Stimulated activated CD8-positive, alpha-beta memory T cell treated with anti-CD3 and anti-CD28 coated beads, Interleukin-2, amount 100 ng/mL, for 48 hours (primary cell): ENCODE measurements around the gene CDYL.

ENCODE experiments used
- DNase-seq, 2 donors: peaks; one replicate each; pipeline ENCODE4 v3.0.0-alpha.2; 2020; ENCODE audit warnings: low read depth in 2 of 2

The CDYL gene

GRCh38 chr6:4774715-4775493 lies 1.3 kb upstream of the CDYL start:
- no peak for DNase-seq

- DNase-seq, result peak; percentile 48 to 64
Observed at GRCh38 chr6:4775494-4776130, 592 bp upstream of the CDYL start.

DNA sequence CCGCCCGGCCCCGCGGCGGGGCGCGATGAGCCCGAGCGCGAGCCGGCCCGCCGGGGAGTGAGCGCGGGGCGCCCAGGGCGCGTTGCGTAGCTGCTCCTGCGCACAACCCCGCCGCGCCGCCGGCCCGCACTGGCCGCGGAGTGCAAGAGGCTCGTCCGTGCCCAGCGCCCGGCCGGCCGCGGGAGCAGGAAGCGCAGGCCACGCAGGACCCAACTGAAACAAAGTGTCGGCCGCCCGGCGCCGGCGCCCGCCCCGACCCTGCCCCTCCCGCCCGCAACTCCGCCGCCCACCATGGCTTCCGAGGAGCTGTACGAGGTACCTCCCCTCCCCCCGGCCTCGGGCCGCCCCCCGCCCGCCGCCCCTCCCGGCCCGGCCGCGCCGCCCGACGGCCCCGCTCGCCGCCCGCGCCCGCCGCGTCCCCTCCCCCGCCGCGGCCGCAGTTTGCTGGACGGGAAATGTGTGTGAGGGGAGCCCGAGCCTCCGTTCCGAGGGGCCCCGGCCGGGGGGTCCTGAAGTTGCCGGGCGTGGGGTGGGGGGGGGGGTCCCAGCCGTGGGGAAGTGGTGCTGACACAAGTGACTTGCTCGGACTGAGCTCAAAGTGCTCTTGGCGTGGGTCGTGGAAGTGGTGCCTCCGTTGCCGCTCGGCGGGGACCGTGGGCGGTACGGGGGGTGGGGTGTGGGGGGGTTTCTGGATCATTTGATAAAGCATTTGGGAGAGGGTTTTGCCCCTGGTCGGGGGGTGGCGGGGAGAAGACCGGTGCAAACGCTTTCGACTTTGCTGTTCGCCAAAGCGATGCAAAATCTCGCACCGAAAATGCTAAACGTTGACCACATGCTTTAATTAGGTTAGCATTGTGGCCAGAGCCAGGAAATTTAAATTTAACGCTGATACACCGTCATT lies 539 bp downstream of the CDYL start:
- DNase-seq, result peak in 1 of 2 donors; percentile 32

DNA sequence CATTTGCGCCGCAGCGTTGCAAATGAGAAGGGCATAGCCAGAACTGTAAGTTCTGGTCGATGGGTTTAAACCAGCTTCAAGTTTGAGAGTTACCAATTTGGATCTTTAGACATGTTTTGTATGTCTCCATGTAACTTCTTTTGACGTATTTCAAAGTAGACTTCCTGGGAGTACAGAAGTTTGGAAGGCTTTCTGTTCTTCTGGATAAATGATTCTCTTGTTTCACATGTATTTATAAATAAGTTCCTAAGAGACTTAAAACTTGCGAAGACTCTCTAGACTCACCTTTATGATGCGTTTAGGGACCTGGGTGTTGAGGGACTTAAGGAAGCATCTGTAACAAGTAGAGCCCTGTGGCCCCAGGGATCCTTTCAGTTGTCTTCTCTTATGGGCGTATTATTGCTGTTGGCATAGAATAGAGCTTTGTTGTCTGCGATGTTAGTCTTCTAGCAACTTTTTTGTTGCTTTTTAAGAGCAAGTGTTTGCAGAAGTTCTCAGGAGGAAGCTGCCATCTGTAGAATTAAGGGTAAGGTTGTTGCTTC lies 1.3 kb downstream of the CDYL start:
- no peak for DNase-seq

- no peak for DNase-seq
Observed at GRCh38 chr6:4778086-4778485, 1.9 kb downstream of the CDYL start.

DNA sequence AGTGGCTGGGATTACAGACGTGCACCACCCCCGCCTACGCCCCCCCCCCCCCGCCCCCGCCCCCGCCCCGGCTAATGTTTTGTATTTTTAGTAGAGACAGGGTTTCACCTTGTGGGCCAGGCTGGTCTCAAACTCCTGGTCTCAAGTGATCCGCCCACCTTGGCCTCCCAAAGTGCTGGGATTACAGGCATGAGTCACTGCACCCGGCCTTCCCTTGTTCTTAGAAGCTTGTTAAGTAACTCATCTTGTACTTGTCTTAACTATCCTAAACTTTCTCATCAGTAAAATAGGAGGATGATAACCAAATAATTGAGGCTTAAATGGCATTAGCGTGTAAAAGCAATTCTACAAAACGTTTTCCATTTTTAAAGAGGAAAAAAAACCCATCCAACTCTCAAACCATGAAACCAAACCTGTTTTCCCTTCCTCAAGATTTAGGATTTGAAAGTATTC lies 4.2 kb downstream of the CDYL start:
- no peak for DNase-seq

DNA sequence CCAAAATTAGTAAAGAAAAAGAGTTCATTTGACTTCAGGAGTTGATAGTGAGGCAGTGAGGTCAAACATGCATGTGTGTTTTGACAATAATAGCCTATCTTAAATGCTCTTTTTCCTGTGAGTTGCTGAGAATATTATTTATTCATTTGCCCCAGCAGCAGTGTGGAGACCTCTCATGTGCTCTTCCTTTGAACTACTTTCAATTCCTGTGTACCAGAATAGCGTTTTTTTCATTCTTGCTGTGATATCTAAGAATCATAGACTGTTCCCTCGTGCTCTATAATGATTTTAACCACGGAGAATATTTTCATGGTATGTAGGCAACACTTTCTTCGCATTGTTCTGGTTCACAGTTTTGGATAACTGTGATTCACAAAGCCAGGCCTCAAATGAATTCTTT lies 5.2 kb downstream of the CDYL start:
- DNase-seq, result no peak

DNA sequence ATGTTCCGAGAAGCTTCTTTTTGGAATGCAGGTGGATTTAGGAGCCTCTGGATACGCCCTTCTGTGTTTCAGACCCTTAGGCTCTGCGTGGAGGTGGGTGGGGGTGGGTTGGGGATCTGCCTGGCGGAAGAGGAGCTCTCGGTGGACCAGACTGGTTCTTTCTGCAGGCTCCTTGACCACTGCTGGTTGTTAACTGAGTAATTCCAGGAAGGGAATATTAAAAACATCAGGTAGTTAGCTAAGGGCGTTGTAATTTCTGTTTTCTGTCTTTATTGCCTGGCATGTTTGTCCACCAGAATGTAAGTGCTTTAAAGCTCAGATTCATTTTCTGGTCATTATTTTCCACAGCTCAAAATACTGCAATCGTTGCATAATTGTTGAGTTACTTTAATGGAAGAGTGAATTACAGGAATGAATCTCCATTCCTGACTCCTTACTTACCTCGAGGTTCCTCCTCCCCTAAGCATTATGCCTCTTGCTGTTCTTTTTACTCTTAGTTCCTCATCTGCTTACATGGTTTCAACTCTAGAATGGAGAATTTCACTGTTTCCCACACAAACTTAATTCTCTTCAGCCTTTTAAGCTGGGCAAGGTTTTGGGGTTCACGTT lies 5.9 kb downstream of the CDYL start:
- DNase-seq, result no peak

GRCh38 chr6:4786996-4787395 lies 10.8 kb downstream of the CDYL start:
- DNase-seq, result no peak

DNA sequence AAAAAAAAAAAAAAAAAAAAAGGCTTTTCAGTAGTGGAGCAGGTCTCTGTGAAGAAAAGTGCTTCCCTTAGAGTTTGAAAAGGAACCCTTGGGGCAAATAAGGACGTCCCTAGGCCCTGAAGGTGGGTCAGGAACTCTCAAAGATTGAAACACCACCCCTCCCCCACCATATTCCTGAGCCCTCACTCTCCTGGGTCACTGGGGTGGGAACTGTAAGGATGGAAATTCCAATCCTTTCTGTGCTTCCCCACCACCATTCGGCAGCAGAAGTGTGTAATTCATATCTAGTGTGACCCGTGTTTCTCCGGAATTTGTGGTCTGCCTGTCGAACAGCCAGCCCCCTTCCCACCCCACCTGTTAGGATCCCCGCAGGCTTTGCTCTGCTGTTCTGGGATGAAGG lies 12.3 kb downstream of the CDYL start:
- DNase-seq, result no peak

GRCh38 chr6:4788953-4789584 lies 12.9 kb downstream of the CDYL start:
- no peak for DNase-seq

DNA sequence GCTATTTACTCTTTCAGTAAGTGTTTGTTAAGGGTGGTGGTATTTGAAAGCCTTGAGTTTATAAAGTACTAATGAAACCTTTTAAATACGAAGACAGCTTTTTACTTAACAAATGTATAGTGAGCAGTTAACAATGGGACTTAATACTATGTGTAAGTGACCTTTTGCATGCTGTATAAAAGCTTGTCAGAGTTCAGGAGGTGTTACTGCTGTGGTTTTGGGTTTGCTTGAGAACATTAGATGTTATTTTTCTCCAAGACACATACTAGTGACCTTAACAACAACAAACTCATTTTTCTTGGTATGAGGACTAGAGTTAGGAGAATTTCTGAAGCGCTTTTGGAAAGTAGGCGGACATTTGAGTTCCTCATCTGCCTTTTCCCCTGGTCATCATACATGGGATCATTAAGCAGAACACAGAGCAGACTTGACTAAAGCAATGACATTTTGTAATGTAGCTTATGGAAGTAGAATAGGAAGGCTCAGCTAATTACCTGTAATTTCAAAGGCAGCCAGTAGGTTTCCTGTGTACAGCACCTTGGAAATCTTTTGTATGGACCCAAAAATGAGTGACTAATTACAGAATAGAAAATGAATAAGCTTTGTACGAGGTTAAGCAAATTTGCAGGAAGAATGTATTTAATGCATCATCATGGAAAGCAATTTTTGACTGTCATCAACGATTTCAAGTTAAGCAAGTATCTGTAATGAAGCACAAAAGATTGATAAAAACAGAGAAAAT lies 14.1 kb downstream of the CDYL start:
- DNase-seq, result no peak

DNA sequence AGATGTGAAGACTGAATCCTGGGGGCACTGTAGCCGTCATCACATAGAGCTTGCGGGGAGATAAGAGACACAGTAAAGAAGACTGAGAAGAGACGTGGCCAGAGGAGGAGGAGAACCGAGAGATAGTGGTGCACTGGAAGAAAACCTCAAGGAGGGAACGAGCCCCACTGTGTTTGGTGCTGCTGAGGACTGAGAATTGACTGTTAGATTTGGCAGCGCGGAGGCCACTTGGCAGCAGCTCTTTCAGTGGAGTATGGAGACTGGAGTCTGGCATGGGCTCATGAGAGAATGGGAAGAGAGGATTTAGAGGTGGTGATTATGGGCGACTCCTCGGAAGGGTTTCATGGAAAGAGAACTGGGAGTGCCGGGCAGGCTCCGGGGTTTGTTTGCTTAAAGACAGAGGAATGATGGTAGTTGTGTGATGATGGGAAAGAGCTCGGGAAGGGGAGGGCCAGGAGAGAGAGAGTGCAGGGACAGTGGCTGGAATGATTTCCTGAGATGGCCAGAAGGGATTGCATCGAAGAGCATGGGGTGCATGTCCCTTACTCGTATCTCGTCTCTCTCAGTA lies 18.0 kb downstream of the CDYL start:
- DNase-seq, result no peak

DNA sequence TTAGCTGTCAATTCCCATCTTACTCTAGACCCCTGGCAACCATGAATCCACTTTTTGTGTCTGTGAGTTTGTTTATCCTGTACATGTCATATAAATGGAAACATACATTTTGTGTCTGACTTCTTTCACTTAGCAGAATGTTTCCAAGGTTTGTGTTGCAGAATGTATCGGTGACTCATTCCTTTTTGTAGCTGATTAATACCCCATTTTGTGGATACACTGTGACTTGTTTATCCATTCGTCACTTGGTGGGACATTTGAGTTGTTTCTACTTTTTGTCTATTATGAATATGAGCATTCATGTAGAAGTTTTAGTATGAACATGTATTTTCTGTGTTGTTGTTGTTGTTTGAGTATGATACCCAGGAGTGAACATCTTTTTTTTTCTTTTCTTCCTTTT lies 21.4 kb downstream of the CDYL start:
- DNase-seq, result no peak

- DNase-seq, result no peak
Observed at GRCh38 chr6:4799912-4800311, 23.7 kb downstream of the CDYL start.

DNA sequence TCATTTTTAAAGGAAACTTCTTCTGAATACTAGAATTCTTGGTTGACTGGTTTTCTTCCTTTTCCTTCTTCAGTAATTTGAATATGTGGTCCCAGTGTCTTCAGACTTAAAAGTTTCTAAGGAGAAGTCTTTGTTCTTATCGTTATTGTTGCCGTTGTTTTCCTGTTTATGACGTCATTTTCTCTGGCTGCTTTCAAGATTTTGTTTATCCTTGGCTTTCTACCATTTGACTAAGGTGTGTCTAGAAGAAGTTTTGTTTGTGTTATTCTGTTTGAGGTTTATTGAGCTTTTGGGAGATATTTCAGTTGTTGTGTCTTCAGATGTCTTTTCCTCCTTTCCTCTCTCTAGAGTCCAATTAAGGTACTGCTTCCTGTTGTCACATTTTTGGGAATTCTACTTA lies 24.5 kb downstream of the CDYL start:
- DNase-seq, result no peak

DNA sequence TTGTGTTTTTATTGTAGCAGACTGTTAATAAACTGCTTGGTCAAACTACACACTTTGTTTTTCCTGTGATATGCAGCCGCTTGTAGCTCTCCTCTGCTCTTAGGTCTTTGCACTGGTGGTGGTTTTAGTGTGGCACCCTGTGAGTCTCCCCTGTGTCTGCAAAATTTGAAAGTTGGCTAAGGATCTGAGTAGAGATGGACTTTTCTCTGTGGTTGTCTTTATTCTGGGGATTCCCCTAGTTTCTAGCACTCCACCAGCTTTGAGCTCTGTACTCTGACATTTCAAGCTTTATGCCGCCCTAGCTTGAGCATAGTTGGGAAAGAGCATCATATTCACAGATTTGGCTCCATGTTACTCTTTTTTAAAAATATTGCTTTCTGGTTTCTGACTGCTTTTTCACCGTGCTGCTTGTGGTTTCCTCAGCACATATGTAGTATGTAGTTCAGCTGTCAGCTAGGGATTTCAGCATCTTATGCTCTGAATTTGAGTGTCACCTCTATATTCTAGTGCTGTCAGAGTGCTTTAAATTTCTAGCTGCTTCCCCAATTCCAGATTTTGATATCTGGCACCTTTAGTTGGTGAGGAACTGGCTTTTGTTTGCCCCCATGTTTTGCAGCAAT lies 25.4 kb downstream of the CDYL start:
- no peak for DNase-seq

DNA sequence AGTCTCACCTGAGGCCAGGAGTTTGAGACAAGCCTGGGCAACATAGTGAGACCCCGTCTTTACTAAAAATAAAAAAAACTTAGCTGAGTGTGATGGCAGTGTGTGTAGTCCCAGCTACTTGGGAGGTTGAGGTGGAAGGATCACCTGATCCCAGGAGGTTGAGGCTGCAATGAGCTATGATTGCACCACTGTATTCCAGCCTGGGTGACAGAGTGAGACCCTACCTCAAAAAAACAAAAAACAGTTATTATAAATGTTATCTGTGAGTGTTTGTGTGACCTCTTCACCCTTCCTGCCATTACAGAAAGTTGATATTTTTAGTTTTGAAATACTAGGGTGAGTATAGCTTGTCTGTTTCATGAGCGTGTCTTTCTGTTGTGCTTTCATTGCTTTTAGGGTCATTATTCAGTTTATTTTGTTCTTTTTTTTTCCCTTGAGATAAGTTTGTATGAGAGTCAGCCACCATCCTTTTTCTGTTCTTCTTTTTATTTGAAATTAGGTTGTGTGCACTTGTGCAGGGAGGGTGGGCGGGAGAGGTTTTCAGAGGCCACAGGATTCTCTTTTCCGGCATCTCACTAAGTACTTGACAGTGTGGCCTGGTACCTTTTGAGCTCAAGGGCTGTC lies 26.2 kb downstream of the CDYL start:
- DNase-seq, result no peak

GRCh38 chr6:4803343-4803744 lies 27.1 kb downstream of the CDYL start:
- no peak for DNase-seq
